HepG2 (cell line): ENCODE measurements around the gene GABBR2. TPM values are rescaled to one million over a fixed set of nuclear protein-coding genes. Genes with fewer than 3 reads are reported as not detected.

Experiments
- CBX2 ChIP-seq, 2 experiments: fragments of 200-600 bp in 1 of 2; sonication (generic); formaldehyde crosslinking in 1 of 2; IDR thresholded peaks; 2 replicates each; pipeline versions ENCODE4 v1.7.0 to v1.8.1; 2018 to 2022; ENCODE audit warnings: low read depth in 2 of 2, low read length in 1 of 2, mild to moderate bottlenecking in 1 of 2, missing genetic modification reagents in 1 of 2
- FOSL1 ChIP-seq: sonication (generic); formaldehyde crosslinking; IDR thresholded peaks from 2 replicates; pipeline ENCODE4 v1.9.0; 2021; ENCODE audit warnings: missing genetic modification reagents, borderline replicate concordance
- FOXA1 ChIP-seq, 2 experiments: fragments of 450-650 bp in 1 of 2; sonication (generic) in 1 of 2; formaldehyde crosslinking in 1 of 2; IDR thresholded peaks; 2 replicates each; pipeline versions ENCODE4 v1.4.0 to v1.6.1; 2016 to 2020; ENCODE audit warnings: missing genetic modification reagents in 1 of 2
- HOXA3 ChIP-seq: sonication (generic); formaldehyde crosslinking; IDR thresholded peaks from 2 replicates; pipeline ENCODE4 v1.5.0; 2020; ENCODE audit warnings: missing genetic modification reagents
- IRF9 ChIP-seq: sonication (generic); formaldehyde crosslinking; IDR thresholded peaks from 2 replicates; pipeline ENCODE4 v1.8.0; 2022; ENCODE audit warnings: missing genetic modification reagents, mild to moderate bottlenecking, borderline replicate concordance
- KLF15 ChIP-seq: sonication (generic); formaldehyde crosslinking; IDR thresholded peaks from 2 replicates; pipeline ENCODE4 v1.8.1; 2023; ENCODE audit warnings: borderline replicate concordance, mild to moderate bottlenecking, inconsistent platforms, missing genetic modification reagents, mixed read lengths
- MAZ ChIP-seq, 2 experiments: sonication (generic) in 1 of 2; formaldehyde crosslinking in 1 of 2; IDR thresholded peaks; 2 replicates each; pipeline versions ENCODE4 v1.5.0 to v1.6.1; 2012 to 2020; ENCODE audit warnings: low read depth in 2 of 2, mild to moderate bottlenecking in 2 of 2, borderline replicate concordance in 1 of 2, improper control_type of control experiment in 1 of 2, low read length in 1 of 2, missing genetic modification reagents in 1 of 2, moderate library complexity in 1 of 2
- NR2F1 ChIP-seq, 2 experiments: fragments of 450-650 bp in 1 of 2; formaldehyde crosslinking in 1 of 2; IDR thresholded peaks; 2 replicates each; pipeline versions ENCODE4 v1.5.0 to v1.6.1; 2016 to 2020; ENCODE audit warnings: mild to moderate bottlenecking in 1 of 2, missing compliant biosample characterization in 1 of 2, missing genetic modification reagents in 1 of 2, moderate library complexity in 1 of 2
- PTBP1 ChIP-seq: fragments of 200-400 bp; formaldehyde crosslinking; IDR thresholded peaks from 2 replicates; pipeline ENCODE4 v1.6.1; 2018; ENCODE audit warnings: low read length, low read depth; ENCODE audit not compliant: poor library complexity, severe bottlenecking
- SSRP1 ChIP-seq: IDR thresholded peaks from 2 replicates; pipeline ENCODE4 v1.6.1; 2016; ENCODE audit warnings: control low read depth
- ZBTB7B ChIP-seq: sonication (generic); formaldehyde crosslinking; IDR thresholded peaks from 2 replicates; pipeline ENCODE4 v1.4.0; 2020; ENCODE audit warnings: missing genetic modification reagents
- ZFP36L1 ChIP-seq: sonication (generic); formaldehyde crosslinking; IDR thresholded peaks from 2 replicates; pipeline ENCODE4 v1.8.0; 2022; ENCODE audit warnings: mild to moderate bottlenecking, missing genetic modification reagents, moderate library complexity
- ZMAT3 ChIP-seq: sonication (generic); formaldehyde crosslinking; conservative IDR thresholded peaks from 2 replicates; pipeline ENCODE4 v1.7.0; 2021; ENCODE audit warnings: missing genetic modification reagents
- ZNF143 ChIP-seq: sonication (generic); formaldehyde crosslinking; IDR thresholded peaks from 2 replicates; pipeline ENCODE4 v1.4.0; 2020; ENCODE audit warnings: missing genetic modification reagents
- ZNF224 ChIP-seq: sonication (generic); formaldehyde crosslinking; IDR thresholded peaks from 2 replicates; pipeline ENCODE4 v1.5.0; 2020; ENCODE audit warnings: mild to moderate bottlenecking, missing genetic modification reagents
- ZNF24 ChIP-seq: fragments of 450-650 bp; IDR thresholded peaks from 2 replicates; pipeline ENCODE4 v1.6.1; 2017; ENCODE audit warnings: antibody characterized with exemption, mild to moderate bottlenecking
- ZNF317 ChIP-seq: sonication (generic); formaldehyde crosslinking; IDR thresholded peaks from 2 replicates; pipeline ENCODE4 v1.5.0; 2020; ENCODE audit warnings: mild to moderate bottlenecking, missing genetic modification reagents
- ZNF549 ChIP-seq: sonication (generic); formaldehyde crosslinking; IDR thresholded peaks from 2 replicates; pipeline ENCODE4 v1.5.0; 2020; ENCODE audit warnings: missing genetic modification reagents
- ZNF773 ChIP-seq: sonication (generic); formaldehyde crosslinking; IDR thresholded peaks from 2 replicates; pipeline ENCODE4 v1.4.0; 2020; ENCODE audit warnings: missing genetic modification reagents, borderline replicate concordance
- polyA plus RNA-seq, 8 experiments: library from polyadenylated mRNA; depleted of rRNA in 3 of 8; stranded (reverse) in 7 of 8; unstranded in 1 of 8; fragments of >200 nt; fragmentation: Illumina TruSeq in 4 of 8; extraction: Trizol in 4 of 8; gene quantifications; 2 replicates each; pipeline versions ENCODE4 v1.2.1 to v1.2.3, GENCODE V29; 2011 to 2016; ENCODE audit warnings: low read depth in 4 of 8, missing spikeins in 1 of 8, mixed read lengths in 1 of 8; ENCODE audit not compliant: insufficient read depth in 1 of 8
- total RNA-seq, 5 experiments: library from RNA; depleted of rRNA; stranded (reverse); fragments of >200 nt; fragmentation: Illumina TruSeq; extraction: Trizol; gene quantifications; 2 replicates each; pipeline ENCODE4 v1.2.3, GENCODE V29; 2016; ENCODE audit warnings: low read depth in 1 of 5
- TF ChIP-seq, protein P1 (sequence below): IDR thresholded peaks from 2 replicates; pipeline ENCODE4 v1.6.1; 2016; ENCODE audit warnings: missing biosample characterization, missing genetic modification reagents, low read depth
- TF ChIP-seq, protein P2 (sequence below): sonication (generic); formaldehyde crosslinking; IDR thresholded peaks from 2 replicates; pipeline ENCODE4 v1.4.0; 2020; ENCODE audit warnings: mild to moderate bottlenecking, missing genetic modification reagents

GABBR2 gene
- total and polyA plus RNA-seq, 2 of the 13 experiments (the other 11 are each of a cell fraction or from before 2014, with no cell fraction given), result 0.02 TPM; not detected in 1

DNA sequence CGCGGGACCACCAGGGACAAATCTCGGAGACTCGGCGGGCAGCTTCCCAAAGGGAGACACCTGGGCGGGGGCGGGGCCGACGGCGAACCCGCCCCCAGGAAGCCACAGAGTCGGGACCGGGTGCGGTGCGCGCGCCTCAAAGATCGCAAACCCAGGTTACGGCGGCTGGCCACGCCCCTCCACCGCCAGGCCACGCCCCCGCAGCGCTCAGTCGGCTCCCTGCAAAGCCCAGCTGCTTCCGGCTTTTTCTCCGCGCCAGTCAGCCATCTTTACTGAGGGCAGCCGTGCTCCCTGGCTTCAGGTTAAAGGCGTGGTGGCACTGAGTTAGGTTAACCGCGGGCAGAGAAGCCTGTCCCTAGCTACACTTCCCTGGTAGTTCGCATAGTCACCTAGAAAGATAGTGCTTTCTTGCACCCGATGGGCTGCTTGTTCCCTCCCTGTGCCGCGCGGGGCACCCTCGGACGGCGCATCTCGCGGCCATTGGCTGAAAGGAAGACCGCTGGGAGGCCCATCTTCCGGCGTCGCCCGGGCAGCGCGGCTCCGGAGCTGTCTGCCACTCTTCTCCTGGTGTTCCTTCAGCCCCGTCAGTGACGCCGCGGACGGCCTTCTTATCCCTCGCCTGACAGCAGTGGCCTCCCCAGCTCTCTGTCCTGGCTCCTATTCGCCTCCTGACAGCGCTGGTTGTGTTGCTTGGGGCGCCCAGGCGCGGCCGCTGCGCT, 453.0 kb downstream of the GABBR2 start, which contains the start of gene TBC1D2 (continued):
- TF ChIP-seq CBX2 (IDR thresholded peaks at IDR 0.05; ENCODE audit: low read depth, low read length) (no peak), CBX2 (CRISPR knock-in tag; IDR thresholded peaks at IDR 0.05; ENCODE audit: low read depth) (no peak), IRF9 (CRISPR knock-in tag) (peak; percentile 30; the same call in 1 of the 2 replicates), ZFP36L1 (CRISPR knock-in tag) (no peak), NR2F1 (CRISPR knock-in tag; IDR thresholded peaks at IDR 0.05) (no peak), FOSL1 (CRISPR knock-in tag) (no peak), MAZ (IDR thresholded peaks at IDR 0.05; ENCODE audit: borderline replicate concordance, low read depth, low read length) (no peak), MAZ (CRISPR knock-in tag; IDR thresholded peaks at IDR 0.05; ENCODE audit: low read depth) (peak; percentile 53; the same call in 1 of the 2 replicates), ZNF224 (peak; percentile 52; the same call in 1 of the 2 replicates), ZNF549 (CRISPR knock-in tag) (no peak), KLF15 (CRISPR knock-in tag) (no peak), ZNF317 (CRISPR knock-in tag) (peak; percentile 83), ZBTB7B (CRISPR knock-in tag) (0 out of 2 replicates have a peak, but pooled peaks have one; percentile 19), HOXA3 (CRISPR knock-in tag) (peak; percentile 99), ZMAT3 (CRISPR knock-in tag) (no peak), FOXA1 (IDR thresholded peaks at IDR 0.05) (no peak), FOXA1 (CRISPR knock-in tag; IDR thresholded peaks at IDR 0.05) (no peak; the same call in 1 of the 2 replicates), ZNF24 (0 out of 2 replicates have a peak, but pooled peaks have one; percentile 42), ZNF143 (CRISPR knock-in tag) (peak; percentile 74), ZNF773 (CRISPR knock-in tag) (peak; percentile 66; the same call in 1 of the 2 replicates), SSRP1 (CRISPR knock-in tag) (no peak), PTBP1 (no peak)
- TF ChIP-seq, protein P1, sequence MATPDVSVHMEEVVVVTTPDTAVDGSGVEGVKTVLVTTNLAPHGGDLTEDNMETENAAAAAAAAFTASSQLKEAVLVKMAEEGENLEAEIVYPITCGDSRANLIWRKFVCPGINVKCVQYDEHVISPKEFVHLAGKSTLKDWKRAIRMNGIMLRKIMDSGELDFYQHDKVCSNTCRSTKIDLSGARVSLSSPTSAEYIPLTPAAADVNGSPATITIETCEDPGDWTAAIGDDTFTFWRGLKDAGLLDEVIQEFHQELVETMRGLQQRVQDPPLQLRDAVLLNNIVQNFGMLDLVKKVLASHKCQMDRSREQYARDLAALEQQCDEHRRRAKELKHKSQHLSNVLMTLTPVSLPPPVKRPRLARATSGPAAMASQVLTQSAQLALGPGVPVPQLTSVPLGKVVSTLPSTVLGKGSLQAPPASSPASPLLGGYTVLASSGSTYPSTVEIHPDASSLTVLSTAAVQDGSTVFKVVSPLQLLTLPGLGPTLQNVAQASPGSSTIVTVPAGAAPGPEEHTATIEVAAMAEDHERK (CRISPR knock-in tag), result 0 out of 2 replicates have a peak, but pooled peaks have one; percentile 51
- TF ChIP-seq, protein P2, sequence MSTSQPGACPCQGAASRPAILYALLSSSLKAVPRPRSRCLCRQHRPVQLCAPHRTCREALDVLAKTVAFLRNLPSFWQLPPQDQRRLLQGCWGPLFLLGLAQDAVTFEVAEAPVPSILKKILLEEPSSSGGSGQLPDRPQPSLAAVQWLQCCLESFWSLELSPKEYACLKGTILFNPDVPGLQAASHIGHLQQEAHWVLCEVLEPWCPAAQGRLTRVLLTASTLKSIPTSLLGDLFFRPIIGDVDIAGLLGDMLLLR (CRISPR knock-in tag), result peak; percentile 60; the same call in 1 of the 2 replicates
